Measurements from ENCODE around the gene SMAD3. TPM values are rescaled to one million over a fixed set of nuclear protein-coding genes. Genes with fewer than 3 reads are reported as not detected.

Gene SMAD3
- total RNA-seq, 2 donors from 2014 or later: 30.6 to 45.4 TPM

GRCh38 chr15:67208396-67208795 lies 143.0 kb downstream of the SMAD3 start:
- Histone ChIP-seq H3K4me3 (no peak overlapping the region), H3K27me3 (replicated peaks; ENCODE audit: insufficient read depth) (no peaks in the 10 kb centered on the region), H3K27ac (no peak overlapping the region), H3K4me1 (replicated peaks) (no peaks in the 10 kb centered on the region), H3K36me3 (no peaks in the 10 kb centered on the region), H3K9me3 (no peaks in the 10 kb centered on the region)
- intact Hi-C loops (cut with DNase I): no loop called here
- TF ChIP-seq, protein P1, sequence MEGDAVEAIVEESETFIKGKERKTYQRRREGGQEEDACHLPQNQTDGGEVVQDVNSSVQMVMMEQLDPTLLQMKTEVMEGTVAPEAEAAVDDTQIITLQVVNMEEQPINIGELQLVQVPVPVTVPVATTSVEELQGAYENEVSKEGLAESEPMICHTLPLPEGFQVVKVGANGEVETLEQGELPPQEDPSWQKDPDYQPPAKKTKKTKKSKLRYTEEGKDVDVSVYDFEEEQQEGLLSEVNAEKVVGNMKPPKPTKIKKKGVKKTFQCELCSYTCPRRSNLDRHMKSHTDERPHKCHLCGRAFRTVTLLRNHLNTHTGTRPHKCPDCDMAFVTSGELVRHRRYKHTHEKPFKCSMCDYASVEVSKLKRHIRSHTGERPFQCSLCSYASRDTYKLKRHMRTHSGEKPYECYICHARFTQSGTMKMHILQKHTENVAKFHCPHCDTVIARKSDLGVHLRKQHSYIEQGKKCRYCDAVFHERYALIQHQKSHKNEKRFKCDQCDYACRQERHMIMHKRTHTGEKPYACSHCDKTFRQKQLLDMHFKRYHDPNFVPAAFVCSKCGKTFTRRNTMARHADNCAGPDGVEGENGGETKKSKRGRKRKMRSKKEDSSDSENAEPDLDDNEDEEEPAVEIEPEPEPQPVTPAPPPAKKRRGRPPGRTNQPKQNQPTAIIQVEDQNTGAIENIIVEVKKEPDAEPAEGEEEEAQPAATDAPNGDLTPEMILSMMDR (IDR thresholded peaks at IDR 0.05): no peak
- no peak for TF ChIP-seq POLR2AphosphoS5 (IDR thresholded peaks at IDR 0.05)
- no peak for TF ChIP-seq POLR2A (IDR thresholded peaks at IDR 0.05)
- WGBS: 59% methylated on average over 2 of the region's 2 CpGs
- DNase-seq (ENCODE audit: low spot score): no peak

- H3K4me1 ChIP-seq (replicated peaks): no peaks in the 10 kb centered on the region
- 94% methylated on average over 5 of the region's 5 CpGs for WGBS
- intact Hi-C loops (cut with DNase I): no loop called here
- no peaks in the 10 kb centered on the region for H3K36me3 ChIP-seq
- DNase-seq (ENCODE audit: low spot score): no peak
- TF ChIP-seq POLR2AphosphoS5 (IDR thresholded peaks at IDR 0.05) (no peak), POLR2A (IDR thresholded peaks at IDR 0.05) (no peak)
- TF ChIP-seq, protein P1 (IDR thresholded peaks at IDR 0.05): no peak
- no peak overlapping the region for H3K4me3 ChIP-seq
- no peaks in the 10 kb centered on the region for H3K27me3 ChIP-seq (replicated peaks; ENCODE audit: insufficient read depth)
- no peak overlapping the region for H3K27ac ChIP-seq
- no peaks in the 10 kb centered on the region for H3K9me3 ChIP-seq
Measured at GRCh38 chr15:67210555-67211168, 145.3 kb downstream of the SMAD3 start.

GRCh38 chr15:67212684-67213367 lies 147.4 kb downstream of the SMAD3 start:
- Histone ChIP-seq H3K9me3 (no peaks in the 10 kb centered on the region), H3K27ac (no peak overlapping the region), H3K4me1 (replicated peaks) (no peaks in the 10 kb centered on the region), H3K4me3 (no peak overlapping the region), H3K27me3 (replicated peaks; ENCODE audit: insufficient read depth) (no peaks in the 10 kb centered on the region), H3K36me3 (no peaks in the 10 kb centered on the region)
- TF ChIP-seq, protein P1 (IDR thresholded peaks at IDR 0.05): no peak
- no peak for TF ChIP-seq POLR2AphosphoS5 (IDR thresholded peaks at IDR 0.05)
- no peak for TF ChIP-seq POLR2A (IDR thresholded peaks at IDR 0.05)
- WGBS: 78% methylated on average over 4 of the region's 4 CpGs
- no peak for DNase-seq (ENCODE audit: low spot score)
- intact Hi-C loops (cut with DNase I): no loop called here

- TF ChIP-seq POLR2AphosphoS5 (IDR thresholded peaks at IDR 0.05) (no peak), POLR2A (IDR thresholded peaks at IDR 0.05) (no peak)
- TF ChIP-seq, protein P1 (IDR thresholded peaks at IDR 0.05): no peak
- Histone ChIP-seq H3K27me3 (replicated peaks; ENCODE audit: insufficient read depth) (no peaks in the 10 kb centered on the region), H3K4me1 (replicated peaks) (no peaks in the 10 kb centered on the region), H3K9me3 (no peaks in the 10 kb centered on the region), H3K36me3 (no peaks in the 10 kb centered on the region), H3K27ac (no peak overlapping the region), H3K4me3 (no peak overlapping the region)
- intact Hi-C loops (cut with DNase I): no loop called here
- no peak for DNase-seq (ENCODE audit: low spot score)
- WGBS: 87% methylated on average over 6 of the region's 6 CpGs
Measured at GRCh38 chr15:67215102-67215501, 149.7 kb downstream of the SMAD3 start.

DNA sequence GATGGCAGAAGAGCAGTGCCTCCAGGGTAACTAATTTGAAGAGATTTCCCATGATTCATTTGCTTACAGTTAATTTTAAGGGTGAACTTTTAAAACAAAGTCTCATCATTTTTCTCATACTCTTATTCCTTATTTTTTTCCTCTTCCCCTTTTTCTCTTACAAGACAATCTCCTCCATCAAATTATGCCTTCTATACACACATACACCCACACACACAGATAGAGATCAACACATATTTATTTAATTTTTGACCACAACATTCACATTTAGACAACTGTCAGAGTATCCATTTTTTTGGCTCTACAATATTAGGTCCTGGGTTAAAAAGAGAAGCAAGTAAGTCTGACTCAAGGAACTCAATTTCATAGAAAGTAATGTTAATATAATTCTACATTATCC lies 151.5 kb downstream of the SMAD3 start:
- intact Hi-C loops (cut with DNase I): no loop called here
- no peak overlapping the region for H3K27ac ChIP-seq
- H3K27me3 ChIP-seq (replicated peaks; ENCODE audit: insufficient read depth): no peaks in the 10 kb centered on the region
- no peak for DNase-seq (ENCODE audit: low spot score)
- no peaks in the 10 kb centered on the region for H3K36me3 ChIP-seq
- TF ChIP-seq POLR2AphosphoS5 (IDR thresholded peaks at IDR 0.05): no peak
- TF ChIP-seq, protein P1 (IDR thresholded peaks at IDR 0.05): no peak
- no peaks in the 10 kb centered on the region for H3K9me3 ChIP-seq
- no peak overlapping the region for H3K4me3 ChIP-seq
- H3K4me1 ChIP-seq (replicated peaks): no peaks in the 10 kb centered on the region

Data from prostate gland (tissue), 2 donors.